PFSK-1 (cell line): ENCODE measurements around the gene SLC34A1.

Source experiments
- FOXP2 ChIP-seq: optimal IDR thresholded peaks from 2 replicates; pipeline ENCODE3; 2011; ENCODE audit warnings: borderline replicate concordance, control low read depth, inconsistent platforms; ENCODE audit not compliant: insufficient read depth; ENCODE audit errors: extremely low read length, extremely low read depth
- POLR2AphosphoS5 ChIP-seq: IDR thresholded peaks from 2 replicates; pipeline ENCODE4 v1.6.1; 2012; ENCODE audit warnings: low read depth, mild to moderate bottlenecking, control low read depth, low read length, moderate library complexity
- SIN3A ChIP-seq: IDR thresholded peaks from 2 replicates; pipeline ENCODE4 v1.6.1; 2012; ENCODE audit warnings: mild to moderate bottlenecking, low read length, moderate library complexity, borderline replicate concordance; ENCODE audit not compliant: insufficient read depth
- TAF1 ChIP-seq: IDR thresholded peaks from 2 replicates; pipeline ENCODE4 v1.6.1; 2012; ENCODE audit warnings: low read length, control low read depth, borderline replicate concordance; ENCODE audit not compliant: insufficient read depth
- TF ChIP-seq, protein P1 (sequence below), 2 experiments: IDR thresholded peaks; 2 replicates each; pipeline versions ENCODE4 v1.6.1 to v1.8.0; 2011 to 2012; ENCODE audit warnings: low read depth in 2 of 2, low read length in 2 of 2, control low read depth in 1 of 2, inconsistent platforms in 1 of 2, mild to moderate bottlenecking in 1 of 2, moderate library complexity in 1 of 2; ENCODE audit not compliant: insufficient read depth in 1 of 2

SLC34A1 gene

DNA sequence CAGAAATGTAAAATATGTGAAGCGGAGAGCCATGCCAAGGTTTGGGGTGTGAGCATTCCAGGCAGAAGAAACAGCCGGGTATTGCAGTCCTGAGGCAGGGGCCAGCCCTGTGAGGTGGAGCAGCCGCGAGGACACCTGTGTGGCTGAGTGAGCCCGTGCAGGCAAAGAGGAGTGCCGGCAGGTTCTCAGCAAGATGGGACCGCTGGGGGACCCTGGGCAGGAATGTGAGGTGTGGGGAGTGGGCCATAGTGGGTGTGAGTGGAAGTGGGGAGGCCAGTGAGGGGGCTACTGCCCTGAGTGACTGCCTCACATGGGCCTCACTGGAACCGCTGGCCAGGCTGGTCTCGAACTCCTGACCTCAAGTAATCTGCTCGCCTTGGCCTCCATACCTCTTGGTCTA is 54.2 kb downstream of the SLC34A1 start:
- TF ChIP-seq TAF1 (no peak), FOXP2 (no peak), POLR2AphosphoS5 (no peak), SIN3A (no peak)
- TF ChIP-seq, protein P1, sequence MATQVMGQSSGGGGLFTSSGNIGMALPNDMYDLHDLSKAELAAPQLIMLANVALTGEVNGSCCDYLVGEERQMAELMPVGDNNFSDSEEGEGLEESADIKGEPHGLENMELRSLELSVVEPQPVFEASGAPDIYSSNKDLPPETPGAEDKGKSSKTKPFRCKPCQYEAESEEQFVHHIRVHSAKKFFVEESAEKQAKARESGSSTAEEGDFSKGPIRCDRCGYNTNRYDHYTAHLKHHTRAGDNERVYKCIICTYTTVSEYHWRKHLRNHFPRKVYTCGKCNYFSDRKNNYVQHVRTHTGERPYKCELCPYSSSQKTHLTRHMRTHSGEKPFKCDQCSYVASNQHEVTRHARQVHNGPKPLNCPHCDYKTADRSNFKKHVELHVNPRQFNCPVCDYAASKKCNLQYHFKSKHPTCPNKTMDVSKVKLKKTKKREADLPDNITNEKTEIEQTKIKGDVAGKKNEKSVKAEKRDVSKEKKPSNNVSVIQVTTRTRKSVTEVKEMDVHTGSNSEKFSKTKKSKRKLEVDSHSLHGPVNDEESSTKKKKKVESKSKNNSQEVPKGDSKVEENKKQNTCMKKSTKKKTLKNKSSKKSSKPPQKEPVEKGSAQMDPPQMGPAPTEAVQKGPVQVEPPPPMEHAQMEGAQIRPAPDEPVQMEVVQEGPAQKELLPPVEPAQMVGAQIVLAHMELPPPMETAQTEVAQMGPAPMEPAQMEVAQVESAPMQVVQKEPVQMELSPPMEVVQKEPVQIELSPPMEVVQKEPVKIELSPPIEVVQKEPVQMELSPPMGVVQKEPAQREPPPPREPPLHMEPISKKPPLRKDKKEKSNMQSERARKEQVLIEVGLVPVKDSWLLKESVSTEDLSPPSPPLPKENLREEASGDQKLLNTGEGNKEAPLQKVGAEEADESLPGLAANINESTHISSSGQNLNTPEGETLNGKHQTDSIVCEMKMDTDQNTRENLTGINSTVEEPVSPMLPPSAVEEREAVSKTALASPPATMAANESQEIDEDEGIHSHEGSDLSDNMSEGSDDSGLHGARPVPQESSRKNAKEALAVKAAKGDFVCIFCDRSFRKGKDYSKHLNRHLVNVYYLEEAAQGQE (IDR thresholded peaks at IDR 0.05; ENCODE audit: insufficient read depth in 1 of 2, low read depth in 2 of 2, low read length in 2 of 2), result no peak

- no peak for TF ChIP-seq FOXP2
- no peak for TF ChIP-seq SIN3A
- TF ChIP-seq POLR2AphosphoS5, result no peak
- no peak for TF ChIP-seq TAF1
- TF ChIP-seq, protein P1 (IDR thresholded peaks at IDR 0.05; ENCODE audit: insufficient read depth in 1 of 2, low read depth in 2 of 2, low read length in 2 of 2), result no peak
Observed at GRCh38 chr5:177439518-177440053, 55.4 kb downstream of the SLC34A1 start.

- no peak for TF ChIP-seq TAF1
- no peak for TF ChIP-seq POLR2AphosphoS5
- no peak for TF ChIP-seq FOXP2
Observed at GRCh38 chr5:177440211-177440989, 56.2 kb downstream of the SLC34A1 start.

DNA sequence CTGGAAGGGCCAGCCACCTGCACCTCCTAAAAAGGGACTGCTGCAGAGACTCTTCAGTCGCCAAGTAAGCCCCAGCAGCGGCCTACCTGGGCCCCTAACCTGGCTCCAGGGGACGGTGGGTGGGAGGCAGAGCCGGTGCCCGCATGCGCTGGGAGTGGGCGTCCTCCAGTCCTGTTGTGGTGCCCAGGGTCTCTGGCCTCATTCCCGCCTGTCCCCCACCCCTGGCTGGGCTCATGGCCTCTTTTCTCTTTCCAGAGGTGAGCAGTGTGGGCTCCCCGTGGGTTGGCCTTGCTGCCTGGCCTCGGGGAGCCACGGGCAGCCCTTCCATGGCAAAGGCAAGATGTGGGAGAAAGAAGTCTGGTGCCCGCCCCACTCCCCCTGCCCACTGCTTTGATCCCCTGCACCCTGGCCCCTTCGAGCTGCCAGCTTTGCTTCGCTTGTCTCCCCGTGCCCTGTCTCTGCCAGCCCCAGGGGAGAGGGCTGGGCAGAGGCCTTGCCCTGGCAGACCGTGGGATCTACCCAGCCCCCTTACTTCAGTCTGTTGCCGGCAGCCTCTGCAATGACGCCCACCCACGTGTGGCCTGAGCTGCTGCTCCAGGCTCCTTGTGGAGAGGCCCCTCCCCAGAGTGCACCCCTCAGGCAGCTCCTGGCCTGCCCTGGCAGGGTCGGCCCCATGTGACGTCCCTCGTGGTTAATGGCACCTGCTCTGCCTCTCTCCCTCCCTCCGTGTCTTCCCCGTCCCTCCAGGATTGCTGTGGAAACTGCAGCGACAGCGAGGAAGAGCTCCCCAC is 57.0 kb downstream of the SLC34A1 start:
- TF ChIP-seq SIN3A (no peak), FOXP2 (no peak), POLR2AphosphoS5 (no peak), TAF1 (no peak)
- TF ChIP-seq, protein P1 (IDR thresholded peaks at IDR 0.05; ENCODE audit: insufficient read depth in 1 of 2, low read depth in 2 of 2, low read length in 2 of 2), result no peak

DNA sequence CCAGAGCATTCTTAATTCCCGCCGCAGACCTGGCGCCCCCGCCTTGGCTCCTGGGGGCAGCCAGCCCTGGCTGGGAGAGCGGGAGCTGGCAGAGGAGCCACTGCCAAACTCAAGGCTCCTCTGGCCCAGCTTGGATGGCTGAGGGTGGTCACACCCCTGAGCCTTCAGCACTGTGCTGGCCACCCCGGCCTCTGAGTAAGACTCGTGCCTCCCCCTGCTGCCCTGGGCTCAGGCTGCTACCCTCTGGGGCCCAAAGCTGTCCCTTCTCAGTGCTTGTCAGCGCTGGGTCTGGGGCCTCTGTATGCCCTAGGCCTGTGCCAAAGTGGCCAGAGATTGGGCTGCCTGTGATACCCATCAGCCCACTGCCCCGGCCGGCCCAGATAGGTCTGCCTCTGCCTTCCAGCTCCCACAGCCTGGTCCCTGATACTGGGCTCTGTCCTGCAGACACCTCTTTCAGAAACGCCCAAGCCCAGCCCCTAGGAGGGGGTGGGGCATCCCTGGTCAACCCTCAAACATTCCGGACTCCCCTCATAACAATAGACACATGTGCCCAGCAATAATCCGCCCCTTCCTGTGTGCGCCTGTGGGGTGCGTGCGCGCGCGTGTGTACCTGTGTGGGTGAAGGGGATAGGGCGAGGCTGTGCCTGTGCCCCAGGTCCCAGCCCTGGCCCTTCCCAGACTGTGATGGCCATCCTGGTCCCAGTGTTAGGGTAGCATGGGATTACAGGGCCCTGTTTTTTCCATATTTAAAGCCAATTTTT is 58.0 kb downstream of the SLC34A1 start:
- TF ChIP-seq FOXP2 (no peak), TAF1 (no peak), SIN3A (no peak), POLR2AphosphoS5 (no peak)
- TF ChIP-seq, protein P1 (IDR thresholded peaks at IDR 0.05; ENCODE audit: insufficient read depth in 1 of 2, low read depth in 2 of 2, low read length in 2 of 2), result no peak
